Placental pericyte (primary cell): ENCODE results near the gene RFX3. TPM values are rescaled to one million over a fixed set of nuclear protein-coding genes. Genes with fewer than 3 reads are reported as not detected.

Experiments
- total RNA-seq: library from RNA; depleted of rRNA; stranded (reverse); fragments of >200 nt; gene quantifications from 2 replicates; pipeline ENCODE4 v1.2.3, GENCODE V29; 2012

Gene RFX3
- 3.3 and 3.6 TPM in 2 replicates for total RNA-seq

GRCh38 chr9:3525836-3526164, at the start of gene RFX3:
TSS of gene RFX3 (minus strand) at chr9:3526001. CDS start at chr9:3395588, 130,413 bp downstream.

